B cell (primary cell): Measurements from ENCODE around the gene PCLO. TPM values are rescaled to one million over a fixed set of nuclear protein-coding genes. Genes with fewer than 3 reads are reported as not detected.

Experiments used
- ATAC-seq: fragments of 200-7000 bp; cut with Tn5 transposase; one replicate; pipeline ENCODE4 v1.10.0; 2021; ENCODE audit warnings: low read depth, mild to moderate bottlenecking, moderate number of reproducible peaks, moderate library complexity
- CTCF ChIA-PET: fragments of 350-600 bp; sonication (Branson Sonifier 250); formaldehyde crosslinking; loops from one replicate; lab custom pipeline; 2021; ENCODE audit warnings: antibody characterized with exemption, inconsistent platforms; lab: Charles Lee
- POLR2A ChIA-PET: fragments of 350-600 bp; sonication (Branson Sonifier 250); formaldehyde crosslinking; loops from one replicate; lab custom pipeline; 2021; ENCODE audit warnings: antibody characterized with exemption; lab: Charles Lee
- DNase-seq: peaks from one replicate; pipeline ENCODE4 v3.0.0; 2013
- H2AFZ ChIP-seq: 2 replicates; pipeline ENCODE4 v1.6.1; 2012; ENCODE audit warnings: mild to moderate bottlenecking, low read depth, low read length; ENCODE audit not compliant: insufficient read depth, poor library complexity, severe bottlenecking
- H3K27ac ChIP-seq, 2 donors: 1 replicate in 1 of 2; 2 replicates in 1 of 2; pipeline ENCODE4 v1.5.1; 2012 to 2013; ENCODE audit warnings: low read length in 2 of 2, mild to moderate bottlenecking in 2 of 2, moderate library complexity in 1 of 2
- H3K27me3 ChIP-seq, 4 experiments: fragments of 200-600 bp in 1 of 4; sonication (generic) in 1 of 4; replicated peaks in 1 of 4; 1 replicate in 2 of 4; 2 replicates in 2 of 4; pipeline versions ENCODE4 v1.6.1 to v1.7.0; 2013 to 2016; ENCODE audit warnings: low read length in 3 of 4, mild to moderate bottlenecking in 2 of 4, mixed read lengths in 1 of 4, moderate library complexity in 1 of 4; ENCODE audit not compliant: insufficient read depth in 4 of 4, control insufficient read depth in 3 of 4; ENCODE audit errors: control extremely low read depth in 1 of 4
- H3K36me3 ChIP-seq, 2 experiments: replicated peaks in 1 of 2; 1 replicate in 1 of 2; 2 replicates in 1 of 2; pipeline versions ENCODE4 v1.6.1 to v1.7.1; 2013; ENCODE audit warnings: low read length in 1 of 2; ENCODE audit not compliant: insufficient read depth in 2 of 2, control insufficient read depth in 1 of 2; ENCODE audit errors: control extremely low read depth in 1 of 2, extremely low read depth in 1 of 2
- H3K4me1 ChIP-seq, 2 donors: fragments of 200-600 bp in 1 of 2; sonication (generic) in 1 of 2; 1 replicate in 1 of 2; 2 replicates in 1 of 2; pipeline versions ENCODE4 v1.5.1 to v1.6.1; 2013 to 2017; ENCODE audit warnings: low read length in 2 of 2; ENCODE audit not compliant: control insufficient read depth in 2 of 2, insufficient read depth in 2 of 2
- H3K4me2 ChIP-seq: replicated peaks from 2 replicates; pipeline ENCODE3; 2012; ENCODE audit warnings: mild to moderate bottlenecking, low read depth, low read length; ENCODE audit not compliant: poor library complexity, severe bottlenecking
- H3K4me3 ChIP-seq, 5 experiments: fragments of 200-600 bp in 1 of 5; sonication (generic) in 1 of 5; 1 replicate in 3 of 5; 2 replicates in 2 of 5; pipeline versions ENCODE4 v1.5.1 to v1.7.0; 2011 to 2016; ENCODE audit warnings: low read length in 4 of 5, mild to moderate bottlenecking in 4 of 5, low read depth in 2 of 5, control low read depth in 1 of 5, moderate library complexity in 1 of 5; ENCODE audit not compliant: insufficient read depth in 1 of 5; ENCODE audit errors: control extremely low read depth in 1 of 5, extremely low read depth in 1 of 5
- H3K79me2 ChIP-seq: fragments of 200-600 bp; sonication (generic); one replicate; pipeline ENCODE4 v1.6.0; 2016; ENCODE audit warnings: low read length; ENCODE audit not compliant: control insufficient read depth, insufficient read depth
- H3K9ac ChIP-seq: fragments of 200-600 bp; sonication (generic); 2 replicates; pipeline ENCODE4 v1.6.1; 2017; ENCODE audit warnings: mild to moderate bottlenecking, low read length, moderate library complexity
- H3K9me3 ChIP-seq, 3 donors: one replicate each; pipeline versions ENCODE4 v1.6.1 to v1.7.1; 2013; ENCODE audit warnings: low read length in 2 of 3; ENCODE audit not compliant: control insufficient read depth in 2 of 3, insufficient read depth in 1 of 3; ENCODE audit errors: control extremely low read depth in 1 of 3
- H4K20me1 ChIP-seq: 2 replicates; pipeline ENCODE4 v1.6.0; 2012; ENCODE audit warnings: mild to moderate bottlenecking, low read length; ENCODE audit not compliant: insufficient read depth, control insufficient read depth, poor library complexity, severe bottlenecking
- H3K27ac Mint-ChIP-seq: one replicate; pipeline ENCODE4 v1.8.0; 2021; ENCODE audit warnings: mixed read lengths
- H3K27me3 Mint-ChIP-seq: one replicate; pipeline ENCODE4 v1.8.0; 2021; ENCODE audit warnings: mixed read lengths
- H3K4me1 Mint-ChIP-seq: one replicate; pipeline ENCODE4 v1.8.0; 2021; ENCODE audit warnings: mixed read lengths
- H3K4me3 Mint-ChIP-seq: one replicate; pipeline ENCODE4 v1.8.0; 2021; ENCODE audit warnings: mixed read lengths
- H3K9me3 Mint-ChIP-seq: one replicate; pipeline ENCODE4 v1.8.0; 2022; ENCODE audit warnings: mixed read lengths; ENCODE audit not compliant: insufficient read depth
- EZH2 ChIP-seq: IDR thresholded peaks from 2 replicates; pipeline ENCODE4 v1.6.1; 2012; ENCODE audit warnings: borderline replicate concordance, low read depth, mild to moderate bottlenecking, moderate library complexity, low read length; ENCODE audit not compliant: insufficient read depth, poor library complexity, severe bottlenecking
- WGBS: methylation state at CpG from one replicate; pipeline ENCODE4 v1.1.5; 2013; ENCODE audit warnings: missing lambda C conversion rate; ENCODE audit not compliant: insufficient coverage; 5-methylcytosine and 5-hydroxymethylcytosine counted together
- intact Hi-C: fragments of 100-400 bp; cut with micrococcal nuclease; formaldehyde crosslinking; loops from one replicate; pipeline ENCODE4 v1.10.0; 2022
- polyA plus RNA-seq: library from polyadenylated mRNA; depleted of rRNA; stranded (reverse); fragments of >200 nt; gene quantifications from 2 replicates; pipeline ENCODE4 v1.2.3, GENCODE V29; 2012
- total RNA-seq, 2 donors: library from RNA; stranded (reverse); fragments of 120-200 nt in 1 of 2; gene quantifications; 1 replicate in 1 of 2; 2 replicates in 1 of 2; pipeline versions ENCODE4 v1.2.3 to v1.2.4, GENCODE V29; 2013 to 2022
- TF ChIP-seq, protein P1 (sequence below): fragments of 200-600 bp; IDR thresholded peaks from one replicate; pipeline ENCODE4 v1.8.0; 2022; ENCODE audit warnings: antibody characterized with exemption, mild to moderate bottlenecking

PCLO gene
- total and polyA plus RNA-seq, 2 donors (not counting 1 experiment from before 2014, with no cell fraction given): 0.01 to 0.32 TPM

DNA sequence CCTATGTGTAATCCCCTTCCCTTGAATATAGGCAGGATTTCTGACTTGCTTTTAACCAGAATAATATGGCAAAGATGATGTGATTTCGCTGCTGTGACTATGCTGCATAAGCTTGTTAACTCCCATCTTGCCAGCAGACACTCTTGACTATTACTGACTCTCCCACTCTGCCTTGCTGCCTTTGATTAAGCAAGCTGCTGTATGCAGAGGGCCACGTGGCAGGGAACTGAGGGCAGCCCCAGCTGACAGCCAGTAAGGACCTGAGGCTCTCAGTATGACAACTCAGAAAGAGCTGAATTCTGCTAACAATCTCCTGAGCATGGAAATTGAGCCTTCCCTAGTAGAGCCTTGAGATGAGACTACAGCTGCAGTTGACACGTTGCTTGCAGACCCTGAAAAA lies 439.7 kb downstream of the PCLO start:
- H3K4me3 ChIP-seq: no peak overlapping the region
- H3K36me3 ChIP-seq: no peaks in the 10 kb centered on the region
- no peak overlapping the region for H3K4me2 ChIP-seq
- H2AFZ ChIP-seq: no peak overlapping the region
- H3K4me1 ChIP-seq: no peaks in the 10 kb centered on the region
- Mint-ChIP-seq H3K4me3 (no peak overlapping the region), H3K27ac (no peak overlapping the region), H3K27me3 (no peaks in the 10 kb centered on the region), H3K9me3 (no peaks in the 10 kb centered on the region), H3K4me1 (no peaks in the 10 kb centered on the region)
- CTCF ChIA-PET: no interaction called here
- H3K79me2 ChIP-seq: no peaks in the 10 kb centered on the region
- no peak overlapping the region for H3K9ac ChIP-seq
- POLR2A ChIA-PET: no interaction called here
- peaks cover 0 to 2% (median 0%) of the 10 kb centered on the region in 3 donors for H3K9me3 ChIP-seq
- no peak for TF ChIP-seq EZH2
- TF ChIP-seq, protein P1, sequence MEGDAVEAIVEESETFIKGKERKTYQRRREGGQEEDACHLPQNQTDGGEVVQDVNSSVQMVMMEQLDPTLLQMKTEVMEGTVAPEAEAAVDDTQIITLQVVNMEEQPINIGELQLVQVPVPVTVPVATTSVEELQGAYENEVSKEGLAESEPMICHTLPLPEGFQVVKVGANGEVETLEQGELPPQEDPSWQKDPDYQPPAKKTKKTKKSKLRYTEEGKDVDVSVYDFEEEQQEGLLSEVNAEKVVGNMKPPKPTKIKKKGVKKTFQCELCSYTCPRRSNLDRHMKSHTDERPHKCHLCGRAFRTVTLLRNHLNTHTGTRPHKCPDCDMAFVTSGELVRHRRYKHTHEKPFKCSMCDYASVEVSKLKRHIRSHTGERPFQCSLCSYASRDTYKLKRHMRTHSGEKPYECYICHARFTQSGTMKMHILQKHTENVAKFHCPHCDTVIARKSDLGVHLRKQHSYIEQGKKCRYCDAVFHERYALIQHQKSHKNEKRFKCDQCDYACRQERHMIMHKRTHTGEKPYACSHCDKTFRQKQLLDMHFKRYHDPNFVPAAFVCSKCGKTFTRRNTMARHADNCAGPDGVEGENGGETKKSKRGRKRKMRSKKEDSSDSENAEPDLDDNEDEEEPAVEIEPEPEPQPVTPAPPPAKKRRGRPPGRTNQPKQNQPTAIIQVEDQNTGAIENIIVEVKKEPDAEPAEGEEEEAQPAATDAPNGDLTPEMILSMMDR: no peak
- no peak for ATAC-seq
- DNase-seq: no peak
- no peak overlapping the region for H3K27ac ChIP-seq
- H4K20me1 ChIP-seq: no peaks in the 10 kb centered on the region
- WGBS: 56% methylated on average over 3 of the region's 3 CpGs
- intact Hi-C loops: no loop called here
- H3K27me3 ChIP-seq: no peaks in the 10 kb centered on the region

DNA sequence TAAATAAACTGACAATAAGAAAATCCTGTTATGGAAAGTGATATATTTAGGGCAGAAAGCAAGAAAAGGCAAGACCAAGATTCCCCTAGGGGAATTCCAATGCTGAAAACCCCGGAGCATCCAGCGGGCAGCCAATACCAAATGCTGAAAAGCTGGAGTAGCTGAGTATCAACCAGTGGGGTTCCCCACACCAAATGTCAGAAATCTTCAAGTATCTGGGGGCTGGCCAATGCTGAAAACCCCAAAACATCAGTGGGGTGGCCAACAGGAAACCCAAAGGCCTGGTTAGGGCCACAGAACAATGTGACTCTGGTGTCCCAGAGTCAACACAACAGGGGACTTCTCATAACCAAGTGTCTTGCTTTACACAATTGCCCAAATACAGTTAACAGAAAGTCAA lies 447.3 kb downstream of the PCLO start:
- no peak overlapping the region for H3K4me3 ChIP-seq
- no peaks in the 10 kb centered on the region for H3K27me3 ChIP-seq
- no peak for TF ChIP-seq EZH2
- TF ChIP-seq, protein P1: no peak
- CTCF ChIA-PET: no interaction called here
- Mint-ChIP-seq H3K27ac (no peak overlapping the region), H3K4me1 (no peaks in the 10 kb centered on the region), H3K4me3 (no peak overlapping the region), H3K9me3 (no peaks in the 10 kb centered on the region), H3K27me3 (no peaks in the 10 kb centered on the region)
- H3K9me3 ChIP-seq: no peaks in the 10 kb centered on the region
- intact Hi-C loops: no loop called here
- H3K9ac ChIP-seq: no peak overlapping the region
- WGBS: 92% methylated on average over 2 of the region's 2 CpGs
- no peak overlapping the region for H3K27ac ChIP-seq
- H3K4me2 ChIP-seq: no peak overlapping the region
- DNase-seq (no peak), ATAC-seq (no peak)
- H4K20me1 ChIP-seq: no peaks in the 10 kb centered on the region
- no peaks in the 10 kb centered on the region for H3K4me1 ChIP-seq
- no peak overlapping the region for H2AFZ ChIP-seq
- H3K36me3 ChIP-seq: no peaks in the 10 kb centered on the region
- POLR2A ChIA-PET: no interaction called here
- no peaks in the 10 kb centered on the region for H3K79me2 ChIP-seq
